Measurements from ENCODE around the gene LPCAT1. TPM values are rescaled to one million over a fixed set of nuclear protein-coding genes. Genes with fewer than 3 reads are reported as not detected.

Gene LPCAT1
- total RNA-seq, 4 donors from 2014 or later: 10.4 to 13.2 (median 12.3) TPM

- no peak for DNase-seq (ENCODE audit: low spot score in 2 of 2)
- intact Hi-C loops (cut with DNase I; ENCODE audit: low total_unique reads): no loop called here
- no peak for TF ChIP-seq CTCF (IDR thresholded peaks at IDR 0.05)
- no peak for TF ChIP-seq POLR2A (IDR thresholded peaks at IDR 0.05)
- 70 to 73% methylated on average over 3 to 5 of the region's 6 CpGs for WGBS, 2 donors
- H3K4me3 ChIP-seq (ENCODE audit: low read depth, poor library complexity, severe bottlenecking): no peak overlapping the region
Measured at GRCh38 chr5:1417586-1418225, 106.1 kb downstream of the LPCAT1 start.

GRCh38 chr5:1416856-1417469 is 106.8 kb downstream of the LPCAT1 start:
- no peak for DNase-seq (ENCODE audit: low spot score in 2 of 2)
- 84 to 92% methylated on average over 12 of the region's 12 CpGs for WGBS, 2 donors
- intact Hi-C loops (cut with DNase I; ENCODE audit: low total_unique reads): no loop called here
- H3K4me3 ChIP-seq (ENCODE audit: low read depth, poor library complexity, severe bottlenecking): no peak overlapping the region
- TF ChIP-seq CTCF (IDR thresholded peaks at IDR 0.05) (no peak), POLR2A (IDR thresholded peaks at IDR 0.05) (no peak)

- no peak overlapping the region for H3K4me3 ChIP-seq (ENCODE audit: low read depth, poor library complexity, severe bottlenecking)
- intact Hi-C loops (cut with DNase I; ENCODE audit: low total_unique reads): no loop called here
- 41 to 62% methylated on average over 20 to 22 of the region's 22 CpGs for WGBS, 2 donors
- no peak for DNase-seq (ENCODE audit: low spot score in 2 of 2)
- TF ChIP-seq CTCF (IDR thresholded peaks at IDR 0.05) (no peak), POLR2A (IDR thresholded peaks at IDR 0.05) (no peak)
Measured at GRCh38 chr5:1415626-1416360, 108.0 kb downstream of the LPCAT1 start.

- intact Hi-C loops (cut with DNase I; ENCODE audit: low total_unique reads): no loop called here
- WGBS, 2 donors: 82 to 84% methylated on average over 10 of the region's 13 CpGs
- TF ChIP-seq CTCF (IDR thresholded peaks at IDR 0.05) (no peak), POLR2A (IDR thresholded peaks at IDR 0.05) (no peak)
- DNase-seq (ENCODE audit: low spot score in 2 of 2): no peak
- no peak overlapping the region for H3K4me3 ChIP-seq (ENCODE audit: low read depth, poor library complexity, severe bottlenecking)
Measured at GRCh38 chr5:1415059-1415425, 108.7 kb downstream of the LPCAT1 start.

- DNase-seq (ENCODE audit: low spot score in 2 of 2): no peak
- H3K4me3 ChIP-seq (ENCODE audit: low read depth, poor library complexity, severe bottlenecking): no peak overlapping the region
- no peak for TF ChIP-seq CTCF (IDR thresholded peaks at IDR 0.05)
- TF ChIP-seq POLR2A (IDR thresholded peaks at IDR 0.05): no peak
- intact Hi-C loops (cut with DNase I; ENCODE audit: low total_unique reads): no loop called here
- 40 to 43% methylated on average over 22 to 26 of the region's 27 CpGs for WGBS, 2 donors
Measured at GRCh38 chr5:1414311-1415058, 109.3 kb downstream of the LPCAT1 start.

Data from lower leg skin (tissue), 4 donors.